DOHH2 (cell line): ENCODE data around the gene MYEF2.

Experiments used
- H3F3A ChIP-seq: fragments of 200-600 bp; sonication (generic), shearing (Covaris generic); 2 replicates; pipeline ENCODE4 v1.6.0; 2016; ENCODE audit warnings: antibody characterized with exemption, mild to moderate bottlenecking; ENCODE audit not compliant: control insufficient read depth, insufficient read depth
- H3K27ac ChIP-seq: fragments of 200-600 bp; sonication (generic); 2 replicates; pipeline ENCODE4 v1.5.1; 2014; ENCODE audit warnings: low read depth, mild to moderate bottlenecking, low read length, moderate library complexity
- H3K27me3 ChIP-seq: fragments of 200-600 bp; sonication (generic); 2 replicates; pipeline ENCODE4 v1.6.1; 2014; ENCODE audit warnings: mild to moderate bottlenecking, low read length, mixed read lengths; ENCODE audit not compliant: control insufficient read depth
- H3K36me3 ChIP-seq: fragments of 200-600 bp; sonication (generic); 2 replicates; pipeline ENCODE4 v1.6.1; 2014; ENCODE audit warnings: mild to moderate bottlenecking, low read length, moderate library complexity, mixed read lengths; ENCODE audit not compliant: control insufficient read depth
- H3K4me1 ChIP-seq: fragments of 200-600 bp; sonication (generic); 2 replicates; pipeline ENCODE4 v1.6.1; 2014; ENCODE audit warnings: mild to moderate bottlenecking, low read length, mixed read lengths; ENCODE audit not compliant: control insufficient read depth
- H3K4me2 ChIP-seq: fragments of 200-600 bp; sonication (generic); 2 replicates; pipeline ENCODE4 v1.6.0; 2014; ENCODE audit warnings: mild to moderate bottlenecking, low read length, moderate library complexity
- H3K4me3 ChIP-seq: fragments of 200-600 bp; sonication (generic); 2 replicates; pipeline ENCODE4 v1.5.1; 2014; ENCODE audit warnings: mild to moderate bottlenecking, low read length, mixed read lengths
- H3K79me2 ChIP-seq: fragments of 200-600 bp; sonication (generic); 2 replicates; pipeline ENCODE4 v1.6.1; 2014; ENCODE audit warnings: mild to moderate bottlenecking, low read length, mixed read lengths; ENCODE audit not compliant: control insufficient read depth
- H3K9me2 ChIP-seq: fragments of 200-600 bp; sonication (generic); replicated peaks from 2 replicates; pipeline ENCODE4 v1.6.1; 2014; ENCODE audit warnings: mild to moderate bottlenecking, low read length, mixed read lengths; ENCODE audit not compliant: control insufficient read depth
- H3K9me3 ChIP-seq: fragments of 200-600 bp; sonication (generic); 2 replicates; pipeline ENCODE4 v1.6.1; 2014; ENCODE audit warnings: antibody characterized with exemption, low read length, mixed read lengths; ENCODE audit not compliant: control insufficient read depth, insufficient read depth
- H4K20me1 ChIP-seq: fragments of 200-600 bp; sonication (generic); 2 replicates; pipeline ENCODE4 v1.6.0; 2014; ENCODE audit warnings: low read depth, mild to moderate bottlenecking, antibody characterized with exemption, low read length, moderate library complexity; ENCODE audit not compliant: control insufficient read depth, insufficient read depth
- EZH2phosphoT487 ChIP-seq: fragments of 200-600 bp; sonication (generic); IDR thresholded peaks from 2 replicates; pipeline ENCODE4 v1.6.1; 2017; ENCODE audit warnings: borderline replicate concordance, mild to moderate bottlenecking, antibody characterized with exemption, low read length, moderate library complexity, mixed read lengths
- TF ChIP-seq, protein P1 (sequence below): fragments of 200-600 bp; sonication (generic); IDR thresholded peaks from one replicate; pipeline ENCODE4 v1.5.1; 2014; ENCODE audit warnings: antibody characterized with exemption, mild to moderate bottlenecking, low read depth, low read length; ENCODE audit not compliant: poor library complexity, severe bottlenecking

Gene MYEF2

DNA sequence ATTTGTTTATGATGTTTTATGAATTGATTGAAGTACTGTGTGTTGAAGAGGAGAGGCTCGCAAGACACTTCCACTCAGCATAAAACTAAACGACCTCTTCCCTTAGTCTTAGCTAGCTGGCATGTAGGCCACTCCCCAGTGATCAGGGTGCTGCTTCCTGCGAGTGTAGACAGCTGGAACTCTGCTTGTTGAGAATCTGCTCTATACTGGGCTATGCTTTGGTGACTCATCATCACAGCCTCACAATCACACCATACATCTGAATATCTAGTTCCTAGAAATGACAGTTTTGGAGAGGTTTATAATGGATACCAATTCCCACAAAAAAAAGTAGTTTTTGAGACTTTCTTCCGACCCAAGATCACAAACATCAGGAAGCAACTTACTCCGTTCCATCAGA, 58.8 kb downstream of the MYEF2 start:
- Histone ChIP-seq H4K20me1 (no peaks in the 10 kb centered on the region), H3F3A (no peaks in the 10 kb centered on the region), H3K4me3 (no peak overlapping the region), H3K27ac (no peak overlapping the region), H3K27me3 (no peaks in the 10 kb centered on the region), H3K9me2 (no peaks in the 10 kb centered on the region), H3K36me3 (no peaks in the 10 kb centered on the region), H3K4me2 (no peak overlapping the region), H3K9me3 (no peaks in the 10 kb centered on the region), H3K4me1 (no peaks in the 10 kb centered on the region), H3K79me2 (no peaks in the 10 kb centered on the region)
- no peak for TF ChIP-seq EZH2phosphoT487

DNA sequence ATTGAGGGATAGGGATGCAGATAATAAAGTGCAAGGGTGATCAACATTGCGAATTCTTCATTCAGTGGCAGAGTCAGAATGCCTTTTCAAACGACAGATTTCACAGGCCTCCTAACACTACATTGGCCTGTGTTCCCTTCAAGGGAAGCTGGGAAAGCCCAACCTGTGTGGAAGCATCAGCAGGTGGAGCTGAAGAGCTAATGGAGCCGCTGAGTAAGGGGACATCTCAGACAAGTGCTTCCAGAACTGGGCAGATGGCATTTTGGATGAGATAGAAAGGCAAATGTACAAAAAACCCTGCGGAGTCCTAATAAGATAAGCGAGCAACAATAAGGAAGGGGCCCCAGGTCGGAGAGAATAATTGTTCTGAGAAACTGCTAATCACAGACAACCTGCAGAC, 65.9 kb downstream of the MYEF2 start:
- no peaks in the 10 kb centered on the region for H3K4me1 ChIP-seq
- H3K27ac ChIP-seq = no peak overlapping the region
- no peaks in the 10 kb centered on the region for H3K9me2 ChIP-seq
- TF ChIP-seq EZH2phosphoT487 = no peak
- TF ChIP-seq, protein P1, sequence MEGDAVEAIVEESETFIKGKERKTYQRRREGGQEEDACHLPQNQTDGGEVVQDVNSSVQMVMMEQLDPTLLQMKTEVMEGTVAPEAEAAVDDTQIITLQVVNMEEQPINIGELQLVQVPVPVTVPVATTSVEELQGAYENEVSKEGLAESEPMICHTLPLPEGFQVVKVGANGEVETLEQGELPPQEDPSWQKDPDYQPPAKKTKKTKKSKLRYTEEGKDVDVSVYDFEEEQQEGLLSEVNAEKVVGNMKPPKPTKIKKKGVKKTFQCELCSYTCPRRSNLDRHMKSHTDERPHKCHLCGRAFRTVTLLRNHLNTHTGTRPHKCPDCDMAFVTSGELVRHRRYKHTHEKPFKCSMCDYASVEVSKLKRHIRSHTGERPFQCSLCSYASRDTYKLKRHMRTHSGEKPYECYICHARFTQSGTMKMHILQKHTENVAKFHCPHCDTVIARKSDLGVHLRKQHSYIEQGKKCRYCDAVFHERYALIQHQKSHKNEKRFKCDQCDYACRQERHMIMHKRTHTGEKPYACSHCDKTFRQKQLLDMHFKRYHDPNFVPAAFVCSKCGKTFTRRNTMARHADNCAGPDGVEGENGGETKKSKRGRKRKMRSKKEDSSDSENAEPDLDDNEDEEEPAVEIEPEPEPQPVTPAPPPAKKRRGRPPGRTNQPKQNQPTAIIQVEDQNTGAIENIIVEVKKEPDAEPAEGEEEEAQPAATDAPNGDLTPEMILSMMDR = peak; percentile 31
- no peaks in the 10 kb centered on the region for H3K36me3 ChIP-seq
- H3K4me2 ChIP-seq = no peak overlapping the region
- H4K20me1 ChIP-seq = no peaks in the 10 kb centered on the region
- H3K27me3 ChIP-seq = no peaks in the 10 kb centered on the region
- H3K79me2 ChIP-seq = no peaks in the 10 kb centered on the region
- no peaks in the 10 kb centered on the region for H3F3A ChIP-seq
- H3K9me3 ChIP-seq = no peaks in the 10 kb centered on the region
- H3K4me3 ChIP-seq = no peak overlapping the region

DNA sequence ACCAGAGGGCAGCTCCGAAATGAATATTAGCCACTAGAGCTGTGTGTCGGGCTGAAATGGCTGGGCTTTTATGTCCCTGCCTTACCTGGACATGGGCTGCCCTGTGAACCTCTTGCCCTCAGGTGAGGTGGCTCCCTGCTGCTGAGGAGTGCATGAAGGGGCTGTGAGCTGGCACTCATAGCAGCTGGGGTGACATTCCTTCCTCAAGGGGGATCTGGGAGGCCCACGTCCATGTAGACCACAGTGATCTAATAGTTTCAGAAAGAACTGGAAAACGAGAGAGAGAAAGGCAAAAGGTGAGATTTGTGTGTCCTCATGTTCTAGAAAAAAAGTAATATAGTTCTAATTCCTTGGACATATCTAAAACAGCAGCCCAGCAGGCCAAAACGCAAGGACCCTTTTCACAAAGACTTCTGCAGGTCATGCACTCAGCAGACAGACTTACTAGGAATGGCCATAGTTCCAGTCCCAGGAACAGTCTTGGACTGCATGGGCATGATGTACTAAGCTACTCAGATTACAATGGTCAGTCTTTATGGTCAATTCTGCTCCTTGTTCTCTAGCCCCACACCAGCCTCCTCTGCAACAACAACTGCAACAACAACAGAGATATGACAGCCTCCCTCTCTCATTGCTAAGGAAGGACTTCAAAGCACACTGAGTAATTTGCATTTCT, 68.1 kb downstream of the MYEF2 start:
- H3K36me3 ChIP-seq = no peaks in the 10 kb centered on the region
- TF ChIP-seq, protein P1 = no peak
- TF ChIP-seq EZH2phosphoT487 = no peak
- no peaks in the 10 kb centered on the region for H3F3A ChIP-seq
- H3K4me3 ChIP-seq = no peak overlapping the region
- no peak overlapping the region for H3K27ac ChIP-seq
- H3K9me3 ChIP-seq = no peaks in the 10 kb centered on the region
- no peaks in the 10 kb centered on the region for H3K4me1 ChIP-seq
- H3K4me2 ChIP-seq = no peak overlapping the region
- no peaks in the 10 kb centered on the region for H3K79me2 ChIP-seq
- no peaks in the 10 kb centered on the region for H3K27me3 ChIP-seq
- H4K20me1 ChIP-seq = no peaks in the 10 kb centered on the region
- no peaks in the 10 kb centered on the region for H3K9me2 ChIP-seq

DNA sequence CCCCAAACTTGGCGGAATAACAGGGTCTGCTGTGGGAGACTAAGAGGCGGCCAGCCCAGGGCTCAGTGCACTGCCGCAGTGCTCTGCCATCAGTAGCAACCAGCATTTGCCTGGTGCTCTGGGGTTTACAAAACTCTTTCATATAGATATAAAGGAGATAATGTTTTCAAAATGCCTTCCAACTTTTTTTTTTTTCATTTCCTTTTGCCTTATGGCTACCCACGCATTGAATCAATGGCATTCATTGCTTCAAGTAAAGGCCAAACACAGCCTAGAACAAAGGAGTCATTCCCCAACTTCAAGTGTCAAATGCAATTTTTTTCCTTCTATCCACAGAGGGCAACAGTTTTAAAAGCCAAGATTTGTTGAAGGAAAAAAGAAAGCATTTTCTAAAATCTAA, 68.9 kb downstream of the MYEF2 start:
- no peaks in the 10 kb centered on the region for H3F3A ChIP-seq
- no peaks in the 10 kb centered on the region for H3K36me3 ChIP-seq
- H3K27me3 ChIP-seq = no peaks in the 10 kb centered on the region
- no peaks in the 10 kb centered on the region for H3K9me3 ChIP-seq
- H3K79me2 ChIP-seq = no peaks in the 10 kb centered on the region
- no peak overlapping the region for H3K4me3 ChIP-seq
- no peaks in the 10 kb centered on the region for H3K4me1 ChIP-seq
- H3K4me2 ChIP-seq = no peak overlapping the region
- TF ChIP-seq, protein P1 = no peak
- TF ChIP-seq EZH2phosphoT487 = no peak
- no peak overlapping the region for H3K27ac ChIP-seq
- no peaks in the 10 kb centered on the region for H4K20me1 ChIP-seq
- no peaks in the 10 kb centered on the region for H3K9me2 ChIP-seq
